Peyer's patch (tissue), 4 donors: Measurements from ENCODE around the gene SLX4.

Experiments used
- POLR2A ChIP-seq, 2 donors: fragments of 450-650 bp; IDR thresholded peaks; one replicate each; pipeline ENCODE4 v1.5.1; 2017; ENCODE audit warnings: antibody characterized with exemption in 2 of 2, mild to moderate bottlenecking in 2 of 2, moderate library complexity in 2 of 2
- TF ChIP-seq, protein P1 (sequence below), 6 experiments: fragments of 450-650 bp in 4 of 6; fragments of 200-600 bp in 2 of 6; sonication (generic) in 1 of 6; IDR thresholded peaks; one replicate each; pipeline ENCODE4 v1.5.1; 2017 to 2019; ENCODE audit warnings: antibody characterized with exemption in 6 of 6, mild to moderate bottlenecking in 3 of 6, moderate library complexity in 1 of 6

GRCh38 chr16:3536271-3536731, 75.1 kb downstream of the SLX4 start:
- TF ChIP-seq POLR2A (IDR thresholded peaks at IDR 0.05): no peak
- TF ChIP-seq, protein P1, sequence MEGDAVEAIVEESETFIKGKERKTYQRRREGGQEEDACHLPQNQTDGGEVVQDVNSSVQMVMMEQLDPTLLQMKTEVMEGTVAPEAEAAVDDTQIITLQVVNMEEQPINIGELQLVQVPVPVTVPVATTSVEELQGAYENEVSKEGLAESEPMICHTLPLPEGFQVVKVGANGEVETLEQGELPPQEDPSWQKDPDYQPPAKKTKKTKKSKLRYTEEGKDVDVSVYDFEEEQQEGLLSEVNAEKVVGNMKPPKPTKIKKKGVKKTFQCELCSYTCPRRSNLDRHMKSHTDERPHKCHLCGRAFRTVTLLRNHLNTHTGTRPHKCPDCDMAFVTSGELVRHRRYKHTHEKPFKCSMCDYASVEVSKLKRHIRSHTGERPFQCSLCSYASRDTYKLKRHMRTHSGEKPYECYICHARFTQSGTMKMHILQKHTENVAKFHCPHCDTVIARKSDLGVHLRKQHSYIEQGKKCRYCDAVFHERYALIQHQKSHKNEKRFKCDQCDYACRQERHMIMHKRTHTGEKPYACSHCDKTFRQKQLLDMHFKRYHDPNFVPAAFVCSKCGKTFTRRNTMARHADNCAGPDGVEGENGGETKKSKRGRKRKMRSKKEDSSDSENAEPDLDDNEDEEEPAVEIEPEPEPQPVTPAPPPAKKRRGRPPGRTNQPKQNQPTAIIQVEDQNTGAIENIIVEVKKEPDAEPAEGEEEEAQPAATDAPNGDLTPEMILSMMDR (IDR thresholded peaks at IDR 0.05): no peak
